Inflammatory macrophage treated with lipopolysaccharide for 4 hours (primary cell): ENCODE results near the gene RERE.

Experiments used
- DNase-seq: peaks from one replicate; pipeline ENCODE4 v3.0.0-alpha.2; 2020

Gene RERE

DNA sequence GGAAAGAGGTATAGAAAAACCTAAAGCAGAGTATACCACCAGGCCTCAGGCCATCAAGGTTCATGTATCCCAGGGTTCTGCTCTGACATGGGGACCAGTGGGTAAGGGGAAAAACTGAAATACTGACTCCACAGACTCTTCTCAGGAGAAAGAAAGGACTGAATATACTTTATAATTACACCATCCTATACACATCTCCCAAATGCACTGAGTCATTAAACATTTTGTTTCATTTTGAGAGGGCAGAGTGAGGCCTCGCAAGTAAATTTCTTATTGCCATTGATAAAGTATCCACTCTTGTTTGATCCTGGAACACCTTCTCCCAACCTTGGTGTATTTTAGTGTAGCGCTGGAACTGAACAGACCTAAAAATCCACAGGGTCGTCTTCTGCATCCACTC is 251.6 kb downstream of the RERE start:
- no peak for DNase-seq

DNA sequence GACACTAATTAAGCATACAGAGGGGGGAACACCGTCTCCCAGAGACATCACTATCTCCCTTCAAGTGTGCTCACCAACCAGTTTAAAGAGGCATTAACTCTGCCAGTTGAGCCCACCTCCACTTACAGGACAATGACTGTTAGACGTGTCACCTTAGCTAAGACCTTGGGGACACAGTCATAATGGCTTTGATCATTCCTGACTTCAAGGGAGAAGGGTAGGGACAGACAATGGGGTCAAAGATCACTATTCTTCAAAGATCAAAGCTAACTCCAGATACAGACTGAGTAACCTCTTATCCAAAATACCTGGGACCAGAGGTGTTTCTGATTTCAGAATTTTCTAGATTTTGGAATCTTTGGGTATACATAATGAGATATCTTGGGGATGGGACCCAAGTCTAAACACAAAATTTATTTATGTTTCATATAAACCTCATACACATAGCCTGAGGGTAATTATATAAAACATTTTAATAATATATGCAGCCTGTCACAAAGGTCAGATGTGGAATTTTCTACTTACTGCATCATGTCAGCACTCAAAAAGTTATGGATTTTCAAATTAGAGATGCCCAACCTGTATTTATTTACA is 253.4 kb downstream of the RERE start:
- DNase-seq: no peak

DNA sequence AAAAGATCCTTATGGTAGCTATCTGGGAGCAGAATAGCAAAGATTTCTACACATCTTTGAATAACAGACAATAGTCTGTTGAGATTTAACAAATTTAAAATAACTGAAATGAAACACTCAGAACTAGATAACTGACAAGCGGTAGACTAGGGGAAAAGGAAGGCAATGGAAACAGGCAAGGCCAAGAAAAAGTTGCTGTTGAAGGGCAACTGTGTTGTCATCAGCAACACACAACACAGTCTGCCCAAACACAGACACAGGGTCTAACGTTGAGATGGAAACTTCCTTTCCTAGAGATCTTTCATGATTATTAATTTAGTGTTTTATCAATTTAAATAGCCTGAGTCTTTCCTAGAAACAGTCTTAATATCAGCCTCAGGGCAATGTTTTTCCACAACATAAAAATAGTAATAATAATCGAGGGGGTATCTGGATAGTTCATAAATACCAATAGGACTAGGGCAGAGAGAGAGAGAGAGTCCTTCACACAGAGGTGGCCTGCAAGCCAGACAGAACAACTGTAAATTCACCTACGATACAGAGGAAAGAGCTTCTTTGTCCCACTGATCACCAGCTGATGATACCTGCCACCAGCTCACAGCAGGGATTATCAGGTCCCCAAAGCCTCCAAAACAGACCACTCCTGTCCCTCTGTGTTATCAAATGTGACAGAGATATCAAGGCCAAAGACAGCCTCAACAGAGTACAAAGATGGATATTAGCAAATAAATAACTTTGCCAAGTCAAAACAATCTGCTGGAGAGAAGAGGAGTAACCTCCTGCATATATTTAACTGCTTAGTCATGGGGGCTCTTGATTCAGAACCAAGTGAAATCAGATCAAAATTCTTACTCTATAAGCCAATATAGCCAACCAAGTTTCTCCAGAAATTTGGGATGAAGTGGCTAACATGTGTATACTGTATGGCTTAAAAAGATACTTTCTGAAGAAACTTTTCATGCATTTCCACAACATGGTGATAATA is 254.3 kb downstream of the RERE start:
- no peak for DNase-seq

DNA sequence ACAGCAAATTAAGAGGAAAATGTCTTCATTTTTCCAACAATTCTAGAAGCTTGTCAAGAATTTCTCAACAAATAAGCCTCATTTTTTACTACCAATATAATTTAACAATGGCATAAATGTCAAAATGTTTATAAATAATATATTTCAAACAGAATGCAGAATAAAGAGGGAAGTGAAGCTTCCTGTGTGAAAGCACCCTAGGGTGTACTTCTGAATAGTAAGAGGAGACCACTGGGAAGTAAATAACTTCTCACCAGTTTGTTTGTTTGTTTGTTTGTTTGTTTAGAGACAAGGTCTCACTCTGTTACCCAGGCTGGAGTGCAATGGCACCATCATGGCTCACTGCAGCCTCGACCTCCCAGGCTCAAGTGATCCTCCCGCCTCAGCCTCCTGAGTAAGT is 255.2 kb downstream of the RERE start:
- no peak for DNase-seq

DNA sequence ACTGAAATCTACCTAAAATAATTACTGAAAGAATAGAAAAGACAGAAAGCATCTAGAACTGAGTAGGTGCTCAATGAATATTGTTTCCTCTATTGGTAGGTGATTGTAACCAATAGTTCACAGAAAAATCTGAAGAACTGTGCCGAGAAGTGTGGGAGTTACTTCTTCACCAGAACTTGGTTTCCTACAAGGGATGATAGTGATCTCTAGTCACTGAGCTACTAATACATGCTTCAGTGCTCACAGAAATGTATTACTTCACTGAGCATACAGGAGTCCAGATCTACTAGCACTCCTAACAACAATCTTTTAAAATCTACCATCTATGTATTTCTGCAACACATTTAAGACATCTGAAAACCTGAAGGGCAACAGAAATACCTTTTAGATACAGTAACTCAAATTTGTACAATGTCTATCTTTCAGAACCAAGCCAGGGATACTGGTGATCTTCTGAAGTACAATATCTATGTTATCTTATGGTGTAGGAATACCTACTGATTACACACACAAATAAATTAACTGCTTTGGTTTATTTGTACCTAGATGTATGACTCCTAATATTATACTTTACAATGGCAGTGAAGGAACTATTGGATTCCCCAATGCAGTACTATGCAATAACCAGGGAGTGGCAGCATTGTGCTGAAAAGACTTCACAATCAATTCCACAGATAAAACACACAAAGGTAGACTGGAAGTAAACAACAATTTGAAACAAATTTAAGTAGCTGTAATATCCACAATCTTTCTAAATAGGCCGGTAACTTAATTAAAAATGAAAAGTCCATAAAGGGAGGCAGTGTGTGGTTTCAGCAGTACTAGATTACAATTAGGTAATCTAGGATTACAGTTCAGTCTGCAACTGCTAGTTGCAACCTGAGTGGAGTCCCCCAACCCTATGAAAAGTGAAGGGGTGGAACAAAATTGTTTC is 256.6 kb downstream of the RERE start:
- peak; percentile 48 for DNase-seq

DNA sequence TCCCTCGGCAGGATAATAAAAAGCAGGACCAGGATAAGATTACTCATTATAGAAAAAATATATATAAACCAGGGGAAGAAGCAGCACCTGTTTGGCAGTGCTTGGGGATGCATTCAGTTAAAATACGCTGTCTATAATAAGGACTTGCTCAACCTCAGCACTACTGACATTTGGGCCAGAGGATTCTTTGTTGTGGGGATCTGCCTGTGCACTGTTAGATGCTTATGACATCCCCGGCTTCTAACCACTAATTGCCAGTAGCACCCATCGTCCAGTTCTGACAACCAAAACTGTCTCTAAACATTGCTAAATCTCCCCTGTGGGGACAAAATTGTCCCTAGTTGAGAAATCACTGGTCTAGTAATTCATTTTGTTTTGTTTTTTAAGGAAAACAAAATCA is 257.4 kb downstream of the RERE start:
- no peak for DNase-seq

DNA sequence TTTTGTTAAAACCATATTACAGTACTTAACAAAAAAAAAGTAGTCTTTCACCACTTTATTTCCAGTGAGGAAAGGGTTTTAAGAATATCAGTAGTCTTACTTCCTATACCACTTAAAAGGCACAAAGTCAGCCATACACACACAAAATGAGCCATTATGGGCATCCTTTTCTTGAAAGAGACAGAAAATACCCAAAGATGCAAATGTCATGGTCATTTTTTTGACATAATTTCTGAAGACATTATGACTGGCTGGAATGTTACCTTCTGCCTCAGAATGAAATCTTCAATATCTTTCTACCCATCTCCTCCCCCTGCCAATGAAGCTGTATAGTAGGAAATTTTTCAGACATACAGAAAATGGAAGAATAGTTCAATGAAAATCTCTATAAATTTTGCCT is 261.9 kb downstream of the RERE start:
- DNase-seq: no peak

DNA sequence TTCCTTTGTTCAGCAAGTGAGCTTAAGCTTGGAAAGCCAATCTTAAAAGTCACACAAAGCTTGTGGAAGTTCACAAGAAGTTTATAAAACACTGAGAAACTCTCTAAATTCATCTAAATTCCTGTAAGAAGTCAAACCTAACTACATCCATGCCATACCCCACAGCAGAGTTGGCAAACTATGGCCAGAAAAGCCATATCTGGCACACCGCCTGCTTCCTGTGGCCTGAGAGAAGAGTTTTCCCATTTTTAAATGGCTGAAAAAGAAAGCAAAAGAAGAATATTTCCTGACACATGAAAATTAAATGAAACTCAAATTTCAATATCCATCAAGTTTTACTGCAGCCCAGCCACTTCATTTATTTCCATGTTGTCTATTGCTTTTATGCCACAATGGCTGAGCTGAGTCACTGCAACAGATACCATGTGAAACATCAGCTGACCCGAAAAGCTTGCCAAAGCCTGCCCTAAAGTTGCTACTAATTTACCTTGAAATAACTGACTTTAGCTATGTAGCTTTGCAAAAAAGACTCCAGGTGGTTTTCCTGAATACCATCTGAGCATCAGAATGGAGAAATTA is 262.4 kb downstream of the RERE start:
- peak; percentile 47 for DNase-seq

DNA sequence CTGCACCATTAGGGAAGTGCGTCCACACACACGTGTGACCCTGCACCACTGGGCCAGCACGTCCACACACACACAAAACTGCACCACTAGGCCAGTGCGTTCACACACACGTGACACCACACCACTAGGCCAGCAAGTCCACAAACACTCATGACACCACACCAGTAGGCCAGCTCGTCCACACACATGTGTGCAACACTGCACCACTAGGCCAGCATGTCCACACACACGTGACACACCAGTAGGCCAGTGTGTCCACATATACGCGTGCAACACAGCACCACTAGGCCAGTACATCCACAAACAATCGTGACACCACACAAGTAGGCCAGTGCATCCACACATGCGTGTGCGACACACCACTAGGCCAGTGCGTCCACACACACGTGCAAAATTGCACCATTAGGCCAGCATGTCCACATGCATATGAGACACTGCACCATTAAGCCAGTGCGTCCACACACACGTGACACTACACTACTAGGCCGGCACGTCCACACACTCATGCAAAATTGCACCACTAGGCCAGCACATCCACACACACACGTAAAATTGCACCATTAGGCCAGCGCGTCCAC is 264.5 kb downstream of the RERE start:
- DNase-seq: no peak

DNA sequence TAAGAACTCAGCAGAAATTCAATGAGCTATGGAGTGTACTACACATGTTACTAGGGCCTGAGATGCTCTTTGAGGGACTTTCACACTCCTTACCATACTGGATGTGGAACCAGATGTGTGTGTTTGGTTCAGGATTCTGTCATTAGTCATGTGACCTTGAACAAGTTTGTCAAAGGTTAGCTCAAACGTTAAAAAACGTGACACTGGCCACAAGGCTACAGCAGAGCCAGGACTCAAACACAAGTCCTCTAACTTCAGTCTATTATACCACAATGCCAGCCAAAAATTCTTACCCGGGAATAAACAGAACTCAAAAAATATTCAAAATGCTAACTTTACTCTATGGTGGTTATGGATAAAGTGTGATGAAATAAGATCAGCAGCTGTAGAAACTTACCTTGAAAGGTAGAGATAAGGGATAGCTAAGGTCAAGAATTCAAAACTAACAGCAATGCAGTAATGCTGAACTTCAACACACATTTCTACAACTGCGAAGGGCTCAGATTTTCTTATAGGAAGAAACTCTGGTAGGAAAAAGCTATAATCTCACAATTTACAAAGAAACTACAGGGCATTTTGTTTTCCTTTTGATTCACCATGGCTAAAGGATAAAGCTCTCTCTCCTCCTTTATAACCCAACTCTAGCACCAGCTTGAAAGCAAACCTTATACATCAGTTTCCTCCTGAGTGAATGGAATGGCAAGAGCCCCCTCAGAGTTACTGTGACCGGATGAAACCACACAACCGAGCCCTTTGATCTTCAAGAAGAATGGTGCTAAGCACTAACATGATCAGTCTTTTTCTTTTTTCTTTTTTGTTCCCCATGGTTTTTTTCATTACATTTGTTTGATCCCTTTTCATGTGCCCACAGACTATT is 265.6 kb downstream of the RERE start:
- no peak for DNase-seq

DNA sequence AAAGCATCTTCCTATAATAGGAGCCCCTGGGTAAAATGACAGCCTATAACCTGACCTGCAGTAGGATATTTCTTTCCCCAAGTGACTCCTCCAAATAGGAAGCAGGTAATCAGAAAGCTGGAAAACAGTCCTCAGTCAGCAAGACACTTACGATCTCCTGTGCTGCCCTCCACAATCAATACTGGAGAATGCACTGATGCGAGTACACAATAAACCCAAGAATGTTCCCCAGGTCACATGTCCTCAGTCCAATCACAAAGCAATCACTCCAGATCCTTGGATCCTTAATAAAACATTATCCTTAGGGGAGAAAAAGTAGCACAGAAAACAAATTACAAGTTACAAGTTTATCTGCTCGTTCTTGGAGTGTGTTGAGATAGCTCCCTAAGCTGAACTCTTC is 266.4 kb downstream of the RERE start:
- no peak for DNase-seq

DNA sequence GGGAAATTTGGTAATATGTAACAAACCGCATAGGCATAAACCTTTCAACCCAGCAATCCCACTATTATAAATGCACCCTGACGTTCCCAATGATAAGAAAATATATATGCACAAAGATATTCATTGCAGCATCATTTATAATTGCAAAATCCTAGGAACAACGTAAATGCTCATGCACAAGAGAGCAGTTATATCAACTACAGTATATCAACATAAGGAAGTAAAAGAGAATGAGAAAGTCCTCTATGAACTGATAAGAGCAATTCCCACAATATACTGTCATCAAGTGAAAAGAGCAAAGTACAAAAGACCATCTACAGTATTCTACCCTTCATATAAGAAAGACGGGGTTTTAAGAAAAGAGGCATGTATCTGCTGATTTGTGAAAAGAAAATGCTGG is 269.6 kb downstream of the RERE start:
- no peak for DNase-seq

DNA sequence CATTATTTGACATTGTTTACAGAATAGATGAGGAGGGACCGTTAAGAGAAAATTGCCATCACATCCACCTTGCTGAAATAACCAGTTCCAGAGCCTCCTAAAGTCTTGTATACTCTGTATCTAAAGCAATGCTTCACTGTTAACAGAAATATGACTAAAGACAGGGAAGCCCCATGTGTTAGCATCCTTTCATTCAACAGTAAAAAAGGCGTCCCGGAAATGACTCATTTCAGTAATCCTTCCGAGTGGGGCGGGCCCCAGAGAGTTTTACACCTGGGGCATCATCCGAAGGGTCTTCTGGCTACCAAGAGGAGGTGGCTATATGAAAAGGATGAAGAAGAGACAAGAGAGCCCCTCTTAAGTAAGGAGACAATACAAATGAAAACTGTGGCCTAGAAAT is 272.4 kb downstream of the RERE start:
- no peak for DNase-seq

DNA sequence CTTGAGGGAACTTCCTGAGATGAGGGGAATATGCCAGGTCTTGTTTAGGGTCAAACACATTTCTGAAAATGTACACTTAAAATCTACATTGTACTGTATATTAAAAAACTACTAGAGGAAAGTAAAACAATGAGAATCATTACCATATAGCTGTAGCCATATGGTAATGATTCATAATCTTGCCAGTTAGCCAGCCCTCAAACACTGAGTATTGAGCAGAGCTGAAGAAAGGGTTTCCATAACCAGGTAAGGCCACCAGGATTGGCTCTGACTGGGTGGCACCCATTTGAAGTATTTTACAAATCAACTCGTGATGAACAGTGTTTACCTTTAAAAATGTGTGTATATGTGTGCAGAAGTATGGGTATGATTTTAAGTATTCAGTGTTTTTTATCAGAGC is 272.8 kb downstream of the RERE start:
- DNase-seq: no peak

DNA sequence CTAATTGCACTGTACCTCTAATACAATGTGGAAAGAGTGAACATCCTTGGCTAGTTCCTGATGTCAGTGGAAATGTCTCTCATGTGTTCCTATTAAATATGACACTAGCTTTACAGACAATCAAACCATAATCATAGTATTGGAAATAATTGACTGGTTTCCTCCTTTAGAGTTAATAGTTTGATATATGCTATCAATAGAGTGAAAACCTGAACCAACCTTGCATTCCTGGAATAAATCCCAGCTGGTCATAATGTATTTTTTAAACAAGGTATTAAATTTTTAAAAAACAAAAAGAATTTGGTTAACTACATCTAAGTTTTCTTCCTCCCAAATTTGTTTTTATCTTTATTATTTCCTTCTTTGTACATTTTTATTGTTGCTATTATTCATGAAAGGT is 273.5 kb downstream of the RERE start:
- no peak for DNase-seq

DNA sequence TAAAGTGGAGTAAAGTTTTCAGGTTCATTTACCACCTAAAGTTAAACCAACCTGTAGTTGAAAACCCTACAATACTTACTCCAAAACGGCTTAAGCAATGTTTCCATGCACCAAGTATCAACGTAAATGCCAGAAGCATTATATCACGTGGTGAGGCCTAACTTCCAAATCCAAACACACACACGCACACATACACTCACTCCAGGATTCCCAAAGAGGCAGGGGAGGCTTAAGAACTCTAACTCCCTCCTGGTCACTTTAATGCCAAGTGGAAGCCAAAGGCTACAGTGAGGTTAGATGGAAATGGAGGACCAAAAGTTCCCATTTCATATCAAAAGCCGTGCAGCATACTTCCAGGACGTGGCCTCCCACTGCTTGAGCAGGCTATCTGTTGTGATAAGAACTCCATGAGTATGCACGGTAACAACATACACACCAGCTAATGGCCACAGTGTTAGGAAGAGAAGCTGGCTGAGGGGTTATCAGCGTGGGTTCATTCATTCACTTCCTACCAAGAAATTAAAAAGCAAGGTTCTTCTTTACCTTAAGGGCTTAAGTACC is 275.4 kb downstream of the RERE start:
- no peak for DNase-seq

DNA sequence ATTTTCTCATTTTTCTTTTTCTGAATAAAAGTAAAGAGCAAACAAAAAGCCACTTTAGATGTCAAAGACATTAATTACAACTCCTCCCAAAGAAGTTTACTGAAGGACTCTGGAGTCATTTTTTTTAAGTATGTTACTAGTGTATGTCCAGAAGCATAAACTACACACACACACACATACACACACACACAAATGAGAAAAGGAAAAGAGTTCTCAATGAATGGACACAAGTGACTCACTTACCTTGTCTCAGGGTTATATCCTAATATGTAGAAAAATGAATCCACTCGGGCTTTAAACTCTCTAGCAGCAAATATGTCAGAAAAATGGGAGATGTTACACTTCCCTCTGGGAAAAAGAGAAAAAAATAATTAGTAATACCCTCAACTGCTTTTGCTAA is 276.5 kb downstream of the RERE start:
- DNase-seq: no peak

DNA sequence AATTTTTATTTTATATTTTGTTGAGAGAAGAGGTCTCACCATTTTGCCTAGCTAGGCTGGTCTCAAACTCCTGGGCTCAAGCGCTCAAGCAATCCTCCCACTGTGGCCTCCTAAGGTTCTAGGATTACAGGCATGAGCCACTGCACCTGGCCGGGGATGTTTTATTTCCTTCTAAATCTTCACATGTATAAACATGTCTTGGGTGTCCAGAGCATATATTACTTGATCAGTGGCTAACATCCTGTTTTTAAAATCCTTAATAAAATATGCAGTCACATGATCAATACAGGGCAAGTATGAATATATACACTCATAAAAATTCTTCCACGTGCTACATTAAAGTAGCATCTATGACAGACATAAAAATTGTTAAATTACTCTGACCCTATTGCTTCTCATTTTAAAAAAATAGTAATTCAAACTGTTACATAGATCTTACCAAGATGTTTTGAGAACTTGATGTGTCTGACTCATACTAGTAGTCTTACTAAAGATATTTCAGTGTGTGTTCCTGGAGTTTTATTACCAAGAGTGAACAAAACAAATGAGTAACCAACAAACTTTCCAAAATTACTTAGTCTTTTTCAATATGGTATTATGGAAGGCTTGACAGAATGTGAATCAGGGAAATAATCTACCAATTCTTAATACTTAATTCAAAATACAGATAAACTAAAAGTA is 277.0 kb downstream of the RERE start:
- peak; percentile 87 for DNase-seq

DNA sequence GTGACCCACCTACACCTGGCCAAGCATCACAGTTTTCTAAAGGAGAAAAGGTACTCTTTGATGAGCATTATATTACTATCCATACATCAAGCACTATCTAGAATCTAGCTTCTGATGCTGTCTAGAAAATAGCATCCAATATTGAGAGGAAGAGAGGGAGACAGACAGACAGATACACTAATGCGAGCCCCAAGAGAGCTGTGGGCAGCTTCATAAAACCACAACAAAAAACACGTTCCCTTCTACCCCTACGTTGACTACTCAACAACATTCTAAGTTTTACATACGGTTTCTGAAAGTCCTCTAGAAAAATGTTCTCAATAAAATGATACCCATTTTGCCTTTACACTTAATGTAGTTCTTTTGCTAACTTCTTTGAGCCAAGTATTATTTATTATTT is 277.8 kb downstream of the RERE start:
- DNase-seq: no peak

DNA sequence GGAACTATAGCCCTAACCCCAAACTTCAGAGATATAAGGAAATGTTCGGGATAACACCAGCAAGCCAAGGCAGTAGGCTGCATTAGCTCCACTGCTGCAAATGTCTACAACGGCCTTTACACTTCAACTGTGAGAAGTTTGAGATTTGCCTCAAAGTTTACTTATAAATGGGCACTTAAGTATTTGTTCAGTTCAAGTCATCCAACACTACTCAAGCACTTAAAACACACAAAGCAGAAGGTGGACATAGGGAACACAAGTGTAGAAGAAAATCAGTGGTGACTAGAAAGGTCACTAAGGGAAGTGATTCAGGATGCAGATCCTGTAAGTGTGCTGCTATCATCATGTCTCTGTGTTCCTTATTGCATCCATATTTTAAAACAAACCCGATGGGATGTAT is 278.9 kb downstream of the RERE start:
- DNase-seq: no peak

DNA sequence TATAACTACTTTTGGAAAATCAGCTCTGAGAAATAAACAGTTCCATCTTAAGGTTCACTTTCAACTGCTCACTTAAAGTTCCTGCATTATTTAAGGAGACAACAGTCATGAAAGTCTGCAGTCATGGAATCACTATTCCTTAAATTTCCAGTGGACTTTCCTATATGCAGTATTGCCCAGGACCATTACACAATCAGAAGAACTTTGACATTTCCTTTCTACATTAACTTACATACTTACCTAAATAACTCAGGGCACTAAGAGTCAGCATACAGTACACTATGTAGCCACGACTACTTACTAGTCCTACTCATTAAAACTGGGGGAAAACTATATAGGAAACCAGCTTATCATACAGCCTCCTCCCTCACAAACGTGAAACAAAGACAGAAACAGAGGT is 279.4 kb downstream of the RERE start:
- peak; percentile 11 for DNase-seq
